Measurements from ENCODE around the gene SKAP2.

SKAP2 gene

GRCh38 chr7:26624839-26625238, 239.6 kb downstream of the SKAP2 start:
- H3K4me3 ChIP-seq (ENCODE audit: control insufficient read depth, low read depth, low read length), result no peak overlapping the region
- DNase-seq (ENCODE audit: low read depth), result no peak
- TF ChIP-seq, protein P1, sequence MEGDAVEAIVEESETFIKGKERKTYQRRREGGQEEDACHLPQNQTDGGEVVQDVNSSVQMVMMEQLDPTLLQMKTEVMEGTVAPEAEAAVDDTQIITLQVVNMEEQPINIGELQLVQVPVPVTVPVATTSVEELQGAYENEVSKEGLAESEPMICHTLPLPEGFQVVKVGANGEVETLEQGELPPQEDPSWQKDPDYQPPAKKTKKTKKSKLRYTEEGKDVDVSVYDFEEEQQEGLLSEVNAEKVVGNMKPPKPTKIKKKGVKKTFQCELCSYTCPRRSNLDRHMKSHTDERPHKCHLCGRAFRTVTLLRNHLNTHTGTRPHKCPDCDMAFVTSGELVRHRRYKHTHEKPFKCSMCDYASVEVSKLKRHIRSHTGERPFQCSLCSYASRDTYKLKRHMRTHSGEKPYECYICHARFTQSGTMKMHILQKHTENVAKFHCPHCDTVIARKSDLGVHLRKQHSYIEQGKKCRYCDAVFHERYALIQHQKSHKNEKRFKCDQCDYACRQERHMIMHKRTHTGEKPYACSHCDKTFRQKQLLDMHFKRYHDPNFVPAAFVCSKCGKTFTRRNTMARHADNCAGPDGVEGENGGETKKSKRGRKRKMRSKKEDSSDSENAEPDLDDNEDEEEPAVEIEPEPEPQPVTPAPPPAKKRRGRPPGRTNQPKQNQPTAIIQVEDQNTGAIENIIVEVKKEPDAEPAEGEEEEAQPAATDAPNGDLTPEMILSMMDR (IDR thresholded peaks at IDR 0.05; ENCODE audit: control insufficient read depth, insufficient read depth, low read depth, low read length, missing control alignments), result no peak

- TF ChIP-seq, protein P1 (IDR thresholded peaks at IDR 0.05; ENCODE audit: control insufficient read depth, insufficient read depth, low read depth, low read length, missing control alignments), result no peak
- no peak for DNase-seq (ENCODE audit: low read depth)
- no peak overlapping the region for H3K4me3 ChIP-seq (ENCODE audit: control insufficient read depth, low read depth, low read length)
Measured at GRCh38 chr7:26624431-26624830, 240.0 kb downstream of the SKAP2 start.

DNA sequence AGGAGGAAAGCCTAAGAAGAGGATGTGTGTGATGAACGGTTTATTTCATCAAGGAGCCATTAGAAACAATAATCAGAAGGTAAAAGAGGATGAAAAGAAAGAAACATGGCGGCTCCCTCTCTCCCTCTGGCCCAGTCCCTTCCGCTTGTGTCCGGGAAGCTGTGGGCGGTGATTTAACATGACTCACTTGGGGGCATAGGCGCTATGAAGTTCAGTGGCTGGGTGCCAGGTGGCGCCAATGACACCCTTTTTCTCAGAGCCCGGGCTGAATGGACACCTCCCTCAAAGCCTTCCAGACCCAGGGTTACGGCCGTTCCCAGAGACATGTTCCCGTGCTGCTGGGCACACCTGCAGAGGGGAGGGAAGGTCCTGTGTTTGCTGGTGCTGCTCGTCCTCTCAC, 244.0 kb downstream of the SKAP2 start:
- H3K4me3 ChIP-seq (ENCODE audit: control insufficient read depth, low read depth, low read length), result no peak overlapping the region
- DNase-seq (ENCODE audit: low read depth), result no peak
- TF ChIP-seq, protein P1 (IDR thresholded peaks at IDR 0.05; ENCODE audit: control insufficient read depth, insufficient read depth, low read depth, low read length, missing control alignments), result no peak

DNA sequence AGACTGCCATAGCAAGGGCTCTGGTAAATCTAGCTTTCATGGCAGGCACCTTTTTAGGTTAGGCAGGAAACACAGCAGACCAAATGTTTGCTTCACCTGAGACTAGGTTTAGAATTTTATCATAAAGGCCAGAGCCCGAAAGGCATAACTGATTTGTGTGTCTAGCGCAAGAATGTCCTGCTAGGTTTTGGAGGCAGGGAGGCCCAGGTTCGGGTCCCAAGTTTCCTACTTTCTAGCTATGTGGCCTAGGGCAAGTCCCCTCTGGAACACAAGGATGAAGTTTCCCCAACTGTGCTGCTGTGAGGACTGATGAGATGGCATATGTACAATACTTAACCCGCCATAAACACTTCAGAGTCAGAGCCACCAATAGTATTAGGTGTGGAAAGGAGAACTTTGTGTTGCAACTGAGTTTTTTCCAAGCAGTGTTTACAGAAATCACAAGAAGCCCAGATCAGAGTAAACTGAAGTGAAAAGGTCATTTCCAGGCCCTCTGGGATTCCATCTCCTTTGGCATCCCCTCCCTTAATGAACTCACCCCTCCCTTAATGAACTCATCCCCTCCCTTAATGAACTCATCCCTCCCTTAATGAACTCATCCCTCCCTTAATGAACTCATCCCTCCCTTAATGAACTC, 244.9 kb downstream of the SKAP2 start:
- no peak for DNase-seq (ENCODE audit: low read depth)
- no peak overlapping the region for H3K4me3 ChIP-seq (ENCODE audit: control insufficient read depth, low read depth, low read length)
- TF ChIP-seq, protein P1 (IDR thresholded peaks at IDR 0.05; ENCODE audit: control insufficient read depth, insufficient read depth, low read depth, low read length, missing control alignments), result no peak

GRCh38 chr7:26618898-26619297, 245.5 kb downstream of the SKAP2 start:
- TF ChIP-seq, protein P1 (IDR thresholded peaks at IDR 0.05; ENCODE audit: control insufficient read depth, insufficient read depth, low read depth, low read length, missing control alignments), result no peak
- DNase-seq (ENCODE audit: low read depth), result no peak
- no peak overlapping the region for H3K4me3 ChIP-seq (ENCODE audit: control insufficient read depth, low read depth, low read length)

- no peak for DNase-seq (ENCODE audit: low read depth)
- no peak overlapping the region for H3K4me3 ChIP-seq (ENCODE audit: control insufficient read depth, low read depth, low read length)
- TF ChIP-seq, protein P1 (IDR thresholded peaks at IDR 0.05; ENCODE audit: control insufficient read depth, insufficient read depth, low read depth, low read length, missing control alignments), result no peak
Measured at GRCh38 chr7:26618449-26618848, 245.9 kb downstream of the SKAP2 start.
